ENCODE data around the gene TPM1. TPM values are rescaled to one million over a fixed set of nuclear protein-coding genes. Genes with fewer than 3 reads are reported as not detected.

Gene TPM1
- total RNA-seq, 1 experiment from 2014 or later, result 22.5 TPM

DNA sequence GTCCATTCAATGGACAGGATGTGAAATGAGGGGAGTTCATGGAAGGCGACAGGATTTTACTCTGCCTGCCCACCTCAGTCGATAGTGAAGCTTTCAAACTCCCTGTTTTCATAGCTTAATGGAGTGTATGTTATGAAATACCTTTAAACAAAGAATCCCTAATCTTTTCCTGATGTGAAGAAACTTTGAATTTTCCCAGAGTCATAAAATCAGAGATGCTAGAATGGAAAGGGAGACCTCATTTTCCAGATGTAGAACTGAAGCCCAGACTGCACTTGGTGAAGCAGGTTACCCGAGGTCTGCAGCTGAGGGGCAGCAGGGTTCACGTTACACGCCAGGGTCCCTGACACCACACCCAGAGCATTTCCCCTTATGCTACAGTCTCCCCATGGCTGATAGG, 44.4 kb downstream of the TPM1 start:
- no peaks in the 10 kb centered on the region for H3K9me2 ChIP-seq (ENCODE audit: insufficient read depth)
- H3K27ac ChIP-seq (ENCODE audit: low read depth, low read length), result no peak overlapping the region
- no peak overlapping the region for H3K4me3 ChIP-seq (replicated peaks in 1 of 2; ENCODE audit: low read depth in 1 of 2, low read length in 2 of 2)
- ChIA-PET CTCF (interaction anchor here (0.6 to 1.5 kb wide), 2 partner anchors 39 to 232 kb away, joined by 3 to 8 read pairs; no protein-coding TSS in a partner anchor), RAD21 (ENCODE audit: low non-redundant PET in 1 of 2, low total read pairs in 2 of 2, uncharacterized antibody in 2 of 2, unreplicated experiment in 2 of 2) (no interaction called here), POLR2A (no interaction called here)
- BruUV-seq (replicated peaks), result no TSS peak
- H3K79me2 ChIP-seq (ENCODE audit: insufficient read depth, low read length), result no peaks in the 10 kb centered on the region
- H3K36me3 ChIP-seq (ENCODE audit: control insufficient read depth in 1 of 2, insufficient read depth in 2 of 2, low read length in 2 of 2), result no peaks in the 10 kb centered on the region
- no peak overlapping the region for H3K4me2 ChIP-seq (ENCODE audit: low read length)
- peaks cover 7 to 11% of the 10 kb centered on the region in 2 experiments; a peak in 3 of 4 replicates for H3K4me1 ChIP-seq (ENCODE audit: control insufficient read depth in 1 of 2, insufficient read depth in 2 of 2, low read length in 2 of 2)
- H2AFZ ChIP-seq (ENCODE audit: low read depth, low read length, poor library complexity, severe bottlenecking), result no peak overlapping the region
- no peak for ATAC-seq
- intact Hi-C loops (cut with micrococcal nuclease), result no loop called here
- no peaks in the 10 kb centered on the region for H3K9me3 ChIP-seq (ENCODE audit: control insufficient read depth in 1 of 2, insufficient read depth in 1 of 2, low read depth in 1 of 2, low read length in 2 of 2)
- no peaks in the 10 kb centered on the region for H3K27me3 ChIP-seq (ENCODE audit: insufficient read depth, low read length)
- no peak for DNase-seq (ENCODE audit: low read depth, low spot score)
- TF ChIP-seq CBX3 (IDR thresholded peaks at IDR 0.05; ENCODE audit: low read depth), result no peak
- TF ChIP-seq MAX (IDR thresholded peaks at IDR 0.05), result no peak
- no peak for TF ChIP-seq ZFX (IDR thresholded peaks at IDR 0.05)
- TF ChIP-seq YY1 (IDR thresholded peaks at IDR 0.05; ENCODE audit: extremely low read depth, insufficient replicate concordance, low read depth, low read length), result no peak
- TF ChIP-seq FOSL1 (IDR thresholded peaks at IDR 0.05; ENCODE audit: low read depth), result no peak
- TF ChIP-seq TCF7L2 (IDR thresholded peaks at IDR 0.05; ENCODE audit: borderline replicate concordance, extremely low read depth, insufficient read depth, insufficient read length), result no peak
- H3K9ac ChIP-seq (ENCODE audit: low read length), result no peak overlapping the region
- no peaks in the 10 kb centered on the region for H4K20me1 ChIP-seq (ENCODE audit: insufficient read depth)

DNA sequence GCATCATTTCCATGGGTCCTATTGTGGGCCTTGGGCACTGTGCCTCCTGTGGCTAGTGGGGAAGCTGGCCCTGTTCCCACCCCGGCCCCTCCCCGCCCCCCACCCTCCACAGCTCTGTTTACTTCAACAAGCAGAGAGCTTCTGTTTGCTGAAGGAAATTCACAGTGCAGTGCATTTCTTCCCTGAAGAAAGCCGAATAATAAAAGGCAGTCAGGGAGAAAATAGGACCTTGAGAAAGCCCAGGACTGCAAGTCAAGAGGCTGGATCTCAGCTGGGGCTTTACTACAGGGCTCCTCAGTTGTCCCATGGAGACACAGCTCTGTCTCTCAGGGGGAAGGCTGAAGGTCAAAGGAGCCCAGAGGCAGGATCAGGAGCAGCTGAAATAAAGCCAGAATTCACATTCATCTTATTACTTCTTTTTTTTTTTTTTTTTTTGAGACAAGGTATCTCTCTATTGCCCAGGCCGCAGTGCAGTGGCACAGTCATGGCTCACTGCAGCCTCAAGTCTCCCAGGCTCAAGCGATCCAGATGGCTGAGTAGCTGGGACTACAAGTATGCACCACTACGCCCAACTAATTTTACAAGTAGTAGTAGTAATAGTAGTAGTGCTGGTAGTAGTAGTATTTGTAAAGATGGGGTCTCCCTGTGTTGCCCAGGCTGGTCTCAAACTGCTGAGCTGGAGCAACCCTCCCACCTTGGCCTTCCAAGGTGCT, 46.1 kb downstream of the TPM1 start:
- DNase-seq (ENCODE audit: low read depth, low spot score) (no peak), ATAC-seq (no peak)
- H3K79me2 ChIP-seq (ENCODE audit: insufficient read depth, low read length), result no peaks in the 10 kb centered on the region
- no peaks in the 10 kb centered on the region for H3K27me3 ChIP-seq (ENCODE audit: insufficient read depth, low read length)
- no peak overlapping the region for H2AFZ ChIP-seq (ENCODE audit: low read depth, low read length, poor library complexity, severe bottlenecking)
- POLR2A ChIA-PET, result no interaction called here
- RAD21 ChIA-PET (ENCODE audit: low non-redundant PET in 1 of 2, low total read pairs in 2 of 2, uncharacterized antibody in 2 of 2, unreplicated experiment in 2 of 2), result no interaction called here
- no peaks in the 10 kb centered on the region for H4K20me1 ChIP-seq (ENCODE audit: insufficient read depth)
- H3K9ac ChIP-seq (ENCODE audit: low read length), result no peak overlapping the region
- CTCF ChIA-PET, result interaction anchor here (3.6 kb wide), 1 partner anchor 40 kb away, joined by 18 read pairs; no protein-coding TSS in a partner anchor
- BruUV-seq (replicated peaks), result no TSS peak
- H3K9me2 ChIP-seq (ENCODE audit: insufficient read depth), result no peaks in the 10 kb centered on the region
- no peak overlapping the region for H3K4me2 ChIP-seq (ENCODE audit: low read length)
- no peaks in the 10 kb centered on the region for H3K36me3 ChIP-seq (ENCODE audit: control insufficient read depth in 1 of 2, insufficient read depth in 2 of 2, low read length in 2 of 2)
- no peaks in the 10 kb centered on the region; a peak in 1 of 4 replicates for H3K4me1 ChIP-seq (ENCODE audit: control insufficient read depth in 1 of 2, insufficient read depth in 2 of 2, low read length in 2 of 2)
- no peaks in the 10 kb centered on the region for H3K9me3 ChIP-seq (ENCODE audit: control insufficient read depth in 1 of 2, insufficient read depth in 1 of 2, low read depth in 1 of 2, low read length in 2 of 2)
- TF ChIP-seq ELF1 (IDR thresholded peaks at IDR 0.05; ENCODE audit: borderline replicate concordance, low read depth) (no peak), EGR1 (IDR thresholded peaks at IDR 0.05; ENCODE audit: low read depth) (no peak), POLR2A (IDR thresholded peaks at IDR 0.05; ENCODE audit: borderline replicate concordance, extremely low read depth, insufficient read depth, insufficient read length) (no peak), MAX (IDR thresholded peaks at IDR 0.05) (no peak), RAD21 (IDR thresholded peaks at IDR 0.05; ENCODE audit: low read depth) (no peak), CEBPB (IDR thresholded peaks at IDR 0.05; ENCODE audit: low read depth) (no peak)
- TF ChIP-seq, protein P1, sequence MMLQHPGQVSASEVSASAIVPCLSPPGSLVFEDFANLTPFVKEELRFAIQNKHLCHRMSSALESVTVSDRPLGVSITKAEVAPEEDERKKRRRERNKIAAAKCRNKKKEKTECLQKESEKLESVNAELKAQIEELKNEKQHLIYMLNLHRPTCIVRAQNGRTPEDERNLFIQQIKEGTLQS (IDR thresholded peaks at IDR 0.05), result no peak
- no peak overlapping the region for H3K27ac ChIP-seq (ENCODE audit: low read depth, low read length)
- intact Hi-C loops (cut with micrococcal nuclease), result no loop called here
- H3K4me3 ChIP-seq (replicated peaks in 1 of 2; ENCODE audit: low read depth in 1 of 2, low read length in 2 of 2), result no peak overlapping the region

Data from HCT116 (cell line).